IPS-18c (cell line): ENCODE results near the gene LSM3.

Experiments
- H3K4me3 ChIP-seq: 2 replicates; pipeline ENCODE4 v1.7.0; 2013; ENCODE audit warnings: low read depth, mild to moderate bottlenecking, low read length, moderate library complexity; ENCODE audit not compliant: insufficient read depth
- H3K9me3 ChIP-seq: one replicate; pipeline ENCODE4 v1.6.1; 2013; ENCODE audit warnings: mild to moderate bottlenecking, low read length, moderate library complexity; ENCODE audit not compliant: control insufficient read depth, insufficient read depth

LSM3 gene

DNA sequence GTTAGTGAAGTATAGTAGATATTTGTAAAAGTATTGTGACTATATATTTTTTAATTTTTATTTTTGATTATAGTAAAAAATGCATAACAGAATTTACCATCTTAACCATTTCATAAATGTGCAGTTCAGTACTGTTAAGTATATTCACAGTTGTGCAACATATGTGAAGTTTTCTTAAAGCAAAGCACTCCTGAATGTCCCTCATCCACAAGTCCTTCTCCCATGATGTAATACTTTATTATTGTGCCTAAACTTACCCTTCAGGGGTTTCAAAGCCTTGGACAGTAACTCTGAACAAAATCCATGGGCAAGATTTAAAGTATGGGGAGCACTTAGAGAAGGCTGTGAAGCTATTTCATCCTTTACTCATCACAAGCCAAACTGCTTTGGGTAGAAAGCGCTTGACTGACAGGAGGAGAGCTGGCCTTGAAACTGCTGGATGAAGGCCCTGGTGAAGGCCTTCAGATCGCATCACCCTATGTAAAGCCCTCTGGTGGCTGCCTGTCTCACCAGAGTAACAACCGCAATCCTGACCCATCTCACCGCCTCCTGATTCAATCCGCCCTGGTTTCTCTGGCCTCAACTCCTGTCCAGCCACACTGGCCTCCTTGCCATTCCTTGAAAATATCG lies 28.0 kb downstream of the LSM3 start:
- H3K9me3 ChIP-seq = no peaks in the 10 kb centered on the region
- no peak overlapping the region for H3K4me3 ChIP-seq

- no peaks in the 10 kb centered on the region for H3K9me3 ChIP-seq
- H3K4me3 ChIP-seq = no peak overlapping the region
Measured at GRCh38 chr3:14208168-14208567, 29.6 kb downstream of the LSM3 start.

- H3K9me3 ChIP-seq = no peaks in the 10 kb centered on the region
- H3K4me3 ChIP-seq = no peak overlapping the region
Measured at GRCh38 chr3:14208977-14209394, 30.4 kb downstream of the LSM3 start.

DNA sequence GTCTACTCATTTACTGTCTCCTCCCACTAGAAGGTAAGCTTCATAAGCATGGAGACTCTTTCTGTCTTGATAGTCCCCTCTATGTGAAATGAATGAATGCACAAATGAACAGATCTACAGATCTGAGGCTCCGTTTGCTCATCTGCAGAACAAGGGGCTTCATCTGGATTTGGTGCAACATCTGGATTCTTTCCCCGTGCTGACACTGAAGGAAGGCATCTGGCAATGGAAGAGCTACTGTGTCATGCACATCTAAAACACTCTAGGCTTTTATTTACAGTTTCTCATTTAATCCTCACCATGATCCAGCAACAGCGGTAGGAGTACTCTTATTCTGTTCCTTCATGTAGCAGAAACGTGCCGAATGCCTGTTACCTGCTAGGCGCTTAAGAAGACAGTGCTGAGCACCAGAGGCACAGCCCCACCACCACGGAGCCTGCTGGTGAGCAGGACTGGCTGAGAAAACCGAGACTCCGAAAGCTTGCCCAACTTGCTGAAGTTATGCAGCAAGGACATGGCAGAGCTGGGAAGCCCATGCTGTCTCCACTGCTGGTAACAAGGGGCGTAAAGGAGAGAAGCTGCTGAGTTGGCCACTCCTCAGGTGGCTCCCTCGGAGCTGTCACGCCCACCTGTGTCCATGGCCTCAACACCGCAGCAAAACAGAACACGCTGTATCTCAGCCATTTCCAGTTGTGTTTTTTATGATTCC lies 31.1 kb downstream of the LSM3 start:
- H3K9me3 ChIP-seq = no peaks in the 10 kb centered on the region
- no peak overlapping the region for H3K4me3 ChIP-seq

DNA sequence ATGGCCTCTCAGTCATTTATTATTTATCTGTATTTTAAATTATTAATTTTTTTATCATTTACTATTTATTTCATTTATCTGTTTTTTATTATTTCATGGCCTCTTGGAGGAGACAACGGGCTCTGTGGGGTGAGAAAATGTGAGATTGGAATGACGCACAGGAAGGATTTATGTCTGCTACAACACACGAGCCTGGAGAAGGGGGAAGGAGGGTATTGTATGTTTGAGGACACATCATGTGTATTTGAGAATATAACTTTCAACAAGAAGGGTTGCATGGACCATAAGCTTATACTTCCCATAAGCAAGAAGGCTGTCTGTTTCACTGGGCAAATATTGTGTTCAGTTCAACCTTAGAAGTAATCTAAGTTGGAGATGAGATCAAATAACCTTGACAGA lies 31.7 kb downstream of the LSM3 start:
- Histone ChIP-seq H3K9me3 (no peaks in the 10 kb centered on the region), H3K4me3 (no peak overlapping the region)

DNA sequence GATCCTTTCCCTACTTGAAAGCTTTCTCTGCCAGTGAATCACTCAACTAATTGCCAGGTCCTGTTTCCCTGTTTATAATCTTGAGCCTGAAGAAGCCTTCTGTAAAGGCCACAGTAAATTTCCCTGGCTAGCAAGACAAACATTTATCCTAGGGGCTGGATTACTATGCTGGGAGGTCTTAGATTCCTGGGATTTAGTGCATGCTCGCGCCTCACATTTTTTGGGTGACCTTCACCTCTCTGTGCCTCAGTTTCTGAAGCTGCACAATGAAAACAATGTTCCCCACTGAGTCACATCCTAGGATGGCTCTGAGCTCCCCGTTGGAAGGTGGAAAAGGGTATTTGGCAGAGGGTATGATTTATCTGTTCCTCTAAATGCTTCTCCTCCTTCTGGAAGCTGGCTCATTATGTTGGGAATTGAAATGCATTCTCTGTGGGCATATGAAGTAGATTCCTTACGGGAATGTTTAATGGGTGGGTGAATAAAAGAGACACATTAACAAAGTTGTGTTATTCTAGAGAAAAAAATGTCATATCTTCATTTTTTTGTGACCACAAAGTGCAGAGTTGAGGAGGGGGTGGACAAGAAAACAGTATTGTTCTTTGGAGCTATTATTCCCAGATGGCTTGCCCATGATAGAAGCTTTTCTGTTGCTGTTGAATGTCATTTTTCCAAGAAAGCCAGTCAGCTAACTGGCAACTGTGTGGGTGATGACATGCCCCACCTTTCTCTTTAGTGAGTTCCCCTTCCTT lies 32.4 kb downstream of the LSM3 start:
- H3K4me3 ChIP-seq = no peak overlapping the region
- H3K9me3 ChIP-seq = no peaks in the 10 kb centered on the region

DNA sequence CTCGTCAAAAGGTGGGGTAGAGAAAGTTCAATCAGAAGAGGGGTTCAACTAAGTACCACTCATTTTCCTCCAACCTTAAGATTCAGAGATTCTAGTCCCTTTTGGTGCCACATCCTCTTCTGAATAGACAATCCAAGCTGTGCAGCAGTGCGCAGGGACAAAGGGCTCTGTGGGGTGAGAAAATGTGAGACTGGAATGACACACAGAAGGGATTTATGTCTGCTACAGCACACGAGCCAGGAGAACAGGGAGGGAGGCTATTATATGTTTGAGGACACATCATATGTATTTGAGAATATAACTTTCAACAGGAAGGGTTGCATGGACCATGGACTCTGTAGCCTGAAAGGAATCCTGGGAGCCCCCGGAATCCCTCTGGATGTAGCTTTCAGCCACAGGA lies 33.0 kb downstream of the LSM3 start:
- Histone ChIP-seq H3K4me3 (no peak overlapping the region), H3K9me3 (no peaks in the 10 kb centered on the region)

DNA sequence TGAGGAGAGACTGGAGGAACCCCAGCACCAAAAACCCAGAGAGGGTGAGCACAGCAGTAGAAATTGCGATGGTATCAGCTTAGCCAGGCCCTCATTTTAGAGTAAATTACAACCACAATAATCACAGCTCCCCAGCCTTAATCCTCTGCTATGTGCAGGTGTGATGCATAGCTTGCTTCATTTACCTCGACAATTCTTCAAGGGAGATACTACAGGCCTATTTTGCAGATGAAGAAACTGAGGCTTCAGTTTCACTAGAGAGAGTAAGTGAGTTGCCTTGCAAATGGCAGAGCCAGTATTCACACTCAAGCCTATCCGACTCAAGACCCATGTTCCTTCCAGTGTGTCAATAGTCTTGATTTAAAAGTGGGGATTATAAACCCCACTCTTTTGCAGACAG lies 33.4 kb downstream of the LSM3 start:
- H3K4me3 ChIP-seq = no peak overlapping the region
- no peaks in the 10 kb centered on the region for H3K9me3 ChIP-seq

DNA sequence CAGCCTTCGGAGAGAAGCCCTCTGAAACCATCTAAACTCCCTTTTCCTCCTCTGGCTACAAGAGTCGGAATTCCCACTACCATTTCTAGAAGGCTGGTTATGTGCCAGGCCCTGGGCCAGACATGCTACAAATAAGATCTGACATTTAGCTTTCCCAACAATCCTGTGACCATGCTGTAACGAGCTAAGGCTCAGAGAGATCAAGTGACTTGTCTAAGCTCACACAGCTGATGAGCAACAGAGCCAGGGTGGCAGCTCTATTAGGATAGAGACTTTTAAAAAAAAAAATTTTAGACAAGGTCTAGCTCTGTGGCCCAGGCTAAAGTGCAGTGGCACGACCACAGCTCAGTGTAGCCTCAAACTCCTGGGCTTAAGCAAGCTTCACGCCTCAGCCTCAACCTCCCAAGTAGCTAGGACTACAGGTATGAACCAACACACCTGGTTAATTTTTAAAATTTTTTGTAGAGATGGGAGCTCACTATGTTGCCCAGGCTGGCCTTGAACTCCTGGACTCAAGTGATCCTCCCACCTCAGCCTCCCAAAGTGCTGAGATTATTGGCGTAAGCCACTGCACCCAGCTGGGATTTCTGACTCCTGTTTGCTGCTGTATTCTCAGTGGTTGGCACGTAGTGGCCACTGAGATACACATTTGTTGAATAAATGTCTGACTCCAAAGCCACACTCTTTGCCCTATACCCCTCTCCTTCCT lies 34.6 kb downstream of the LSM3 start:
- Histone ChIP-seq H3K9me3 (no peaks in the 10 kb centered on the region), H3K4me3 (no peak overlapping the region)

DNA sequence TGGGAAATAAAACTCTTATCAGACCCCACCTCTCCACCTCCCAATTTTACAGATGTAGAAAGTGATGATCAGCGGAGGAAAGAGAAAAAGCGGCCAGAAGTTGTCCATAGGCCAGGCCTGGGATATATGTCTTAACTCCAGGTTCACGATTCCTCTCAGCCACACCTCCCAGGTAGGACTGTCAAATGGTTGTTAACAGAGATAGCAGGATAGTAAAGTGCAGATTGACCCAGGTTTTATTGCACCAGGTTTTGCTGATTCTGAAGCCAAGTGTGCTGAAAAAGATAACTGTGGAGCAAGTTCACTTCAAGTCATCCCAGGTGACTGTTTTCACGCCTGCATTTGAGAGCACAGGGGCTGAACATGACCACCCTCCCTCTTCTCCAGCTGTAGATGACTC lies 36.1 kb downstream of the LSM3 start:
- no peaks in the 10 kb centered on the region for H3K9me3 ChIP-seq
- H3K4me3 ChIP-seq = no peak overlapping the region

DNA sequence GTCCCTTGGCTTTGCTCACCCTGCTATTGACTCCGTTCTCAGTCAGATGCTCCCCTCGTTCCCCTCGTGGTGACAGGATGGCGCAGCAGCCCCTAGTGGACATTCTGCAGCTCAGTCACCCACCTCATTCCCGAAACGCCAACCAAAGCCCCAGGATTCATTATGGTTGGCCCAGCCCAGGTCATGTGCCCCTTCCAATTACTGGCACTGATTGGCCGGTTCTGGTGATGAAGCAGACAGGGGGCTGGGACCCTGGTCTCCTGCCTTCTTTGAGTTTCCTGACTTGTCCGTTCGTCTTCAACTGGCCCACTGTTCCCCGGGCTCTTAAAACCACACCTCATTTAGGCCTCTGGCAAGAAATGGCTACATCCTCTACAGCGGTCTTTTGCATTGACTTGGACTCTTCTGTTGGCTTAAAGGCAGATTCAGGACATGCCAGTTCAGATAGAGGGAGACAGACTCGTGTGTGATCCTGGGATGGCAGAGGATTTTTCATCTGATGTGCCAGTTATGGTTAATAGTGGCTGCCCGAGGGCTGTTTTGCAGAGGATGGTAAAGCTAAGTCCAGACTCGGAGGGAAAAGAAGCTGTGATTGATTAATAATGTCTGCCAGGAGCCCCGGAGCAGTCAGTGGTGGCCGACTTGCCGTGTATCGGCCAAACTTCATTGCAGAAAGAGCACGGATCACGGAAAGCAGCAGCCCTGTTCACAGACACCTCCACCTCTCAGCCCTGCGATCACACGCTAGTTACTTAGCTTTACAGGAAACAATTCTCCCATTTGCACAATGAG lies 37.8 kb downstream of the LSM3 start:
- no peaks in the 10 kb centered on the region for H3K9me3 ChIP-seq
- H3K4me3 ChIP-seq = peak overlapping the region; percentile 2; the same call in 1 of the 2 replicates

DNA sequence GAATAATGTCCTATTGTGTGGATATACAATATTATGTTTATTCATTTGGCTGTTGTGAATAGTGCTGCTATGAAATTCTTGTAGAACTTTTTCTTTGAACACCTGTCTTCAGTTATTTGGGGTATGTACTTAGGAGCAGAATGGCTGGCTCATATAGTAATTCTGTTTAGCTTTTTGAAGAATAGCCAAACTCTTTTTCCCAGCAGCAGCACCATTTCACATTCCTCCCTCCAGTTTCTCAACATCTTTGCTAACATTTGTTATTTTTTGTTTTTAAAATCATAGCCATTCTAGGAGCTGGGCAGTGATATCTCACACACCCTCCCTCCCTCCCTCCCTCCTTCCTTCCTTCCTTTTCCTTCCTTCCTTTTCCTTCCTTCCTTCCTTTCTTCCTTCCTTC lies 39.7 kb downstream of the LSM3 start:
- H3K9me3 ChIP-seq = no peaks in the 10 kb centered on the region
- no peak overlapping the region for H3K4me3 ChIP-seq

DNA sequence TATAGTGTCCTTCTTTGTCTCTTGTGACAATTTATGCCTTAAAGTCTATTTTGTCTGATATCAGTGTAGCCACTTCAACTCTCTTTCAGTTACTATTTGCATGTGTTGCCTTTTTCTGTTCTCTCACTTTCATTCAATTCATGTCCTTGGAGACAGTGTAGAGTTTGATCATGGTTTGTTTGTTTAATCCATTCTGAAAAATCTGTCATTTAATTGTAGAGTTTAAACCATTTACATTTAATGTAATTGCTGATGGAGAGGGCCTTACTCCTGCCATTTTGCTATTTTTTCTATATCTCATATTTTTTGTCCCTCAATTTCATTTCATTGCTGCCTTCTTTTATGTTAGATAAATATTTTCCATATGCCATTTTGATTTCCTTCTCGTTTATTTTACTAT lies 42.3 kb downstream of the LSM3 start:
- no peak overlapping the region for H3K4me3 ChIP-seq
- no peaks in the 10 kb centered on the region for H3K9me3 ChIP-seq

- Histone ChIP-seq H3K9me3 (no peaks in the 10 kb centered on the region), H3K4me3 (no peak overlapping the region)
Measured at GRCh38 chr3:14221902-14222301, 43.3 kb downstream of the LSM3 start.

DNA sequence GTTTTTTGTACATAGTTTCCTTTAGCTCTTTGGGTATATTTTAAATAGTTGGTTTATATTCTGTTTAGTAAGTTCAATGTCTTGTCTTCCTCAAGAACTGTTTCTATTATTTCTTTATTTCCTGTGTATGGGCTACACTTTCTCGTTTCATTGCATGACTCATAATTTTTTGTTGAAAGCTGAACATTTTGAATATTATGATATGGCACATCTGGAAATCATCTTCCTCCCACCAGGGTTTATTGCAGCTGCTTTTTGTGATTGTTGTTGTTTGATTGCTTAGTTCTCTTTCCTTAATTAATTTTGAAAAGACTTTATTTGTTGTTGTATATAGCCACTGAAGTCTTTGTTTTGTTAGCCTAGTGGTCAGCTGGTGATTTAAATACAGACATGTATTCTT lies 43.8 kb downstream of the LSM3 start:
- H3K9me3 ChIP-seq = no peaks in the 10 kb centered on the region
- H3K4me3 ChIP-seq = no peak overlapping the region

- H3K4me3 ChIP-seq = no peak overlapping the region
Measured at GRCh38 chr3:14222900-14223594, 44.4 kb downstream of the LSM3 start.

More at GRCh38 chr3:14222900-14223594, 44.4 kb downstream of the LSM3 start:
- H3K9me3 ChIP-seq = no peaks in the 10 kb centered on the region
